Measurements from ENCODE around the gene DLGAP1. TPM values are rescaled to one million over a fixed set of nuclear protein-coding genes. Genes with fewer than 3 reads are reported as not detected.

The DLGAP1 gene
- total RNA-seq, 1 experiment from 2014 or later = 23.2 TPM

DNA sequence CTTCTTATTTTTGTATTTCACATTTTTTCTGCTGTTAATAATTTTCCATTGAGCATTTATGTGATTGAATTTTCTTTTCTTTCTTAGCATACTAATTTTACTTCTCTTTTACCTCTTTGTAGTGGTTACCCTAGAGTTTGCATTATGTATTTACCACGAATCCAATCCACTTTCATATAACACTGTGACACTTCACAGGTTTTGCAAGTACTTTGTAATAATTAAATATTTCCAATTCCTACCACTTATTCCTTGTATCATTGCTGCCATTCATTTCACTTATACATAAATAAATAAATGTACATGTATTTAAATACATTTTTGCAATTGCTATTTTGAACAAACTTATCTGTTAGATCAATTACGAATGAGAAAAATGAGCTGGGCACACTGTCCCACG is 894.4 kb downstream of the DLGAP1 start:
- H3K23me2 ChIP-seq (ENCODE audit: insufficient read length, low read depth, low read length, poor library complexity, severe bottlenecking) = no peaks in the 10 kb centered on the region
- Mint-ChIP-seq H3K4me1 (peaks cover 25 to 30% of the 10 kb centered on the region in 2 experiments), H3K4me3 (no peak overlapping the region), H3K27ac (no peak overlapping the region; a peak in 2 of 7 replicates), H3K9me3 (no peaks in the 10 kb centered on the region), H3K27me3 (ENCODE audit: low read depth) (no peaks in the 10 kb centered on the region), H3K36me3 (ENCODE audit: insufficient read depth in 1 of 3, low read depth in 3 of 3) (peaks cover 3 to 5% (median 3%) of the 10 kb centered on the region in 3 experiments; a peak in 4 of 7 replicates)
- no peak overlapping the region for H4K91ac ChIP-seq (ENCODE audit: insufficient read length, low read depth, low read length)
- no peak overlapping the region for H3K56ac ChIP-seq (ENCODE audit: insufficient read length, low read depth, low read length)
- no peaks in the 10 kb centered on the region for H3K9me3 ChIP-seq (ENCODE audit: control insufficient read depth, low read depth, low read length)
- no peaks in the 10 kb centered on the region for H3K79me2 ChIP-seq (ENCODE audit: insufficient read depth, low read length)
- no peak overlapping the region for H3K27ac ChIP-seq (ENCODE audit: insufficient read length, low read depth, low read length)
- H4K8ac ChIP-seq (replicated peaks; ENCODE audit: insufficient read length, low read depth, low read length) = no peak overlapping the region
- no peaks in the 10 kb centered on the region for H3K79me1 ChIP-seq (ENCODE audit: insufficient read depth, low read depth, low read length, poor library complexity, severe bottlenecking)
- no peak overlapping the region for H2BK120ac ChIP-seq (ENCODE audit: low read depth, low read length, poor library complexity, severe bottlenecking)
- H4K20me1 ChIP-seq (ENCODE audit: control insufficient read depth, insufficient read depth, insufficient read length) = no peaks in the 10 kb centered on the region
- H4K5ac ChIP-seq (ENCODE audit: insufficient read length, low read depth, low read length) = no peak overlapping the region
- no peaks in the 10 kb centered on the region for H3K27me3 ChIP-seq (ENCODE audit: insufficient read depth, low read length)
- no peak overlapping the region for H3K23ac ChIP-seq (ENCODE audit: insufficient read length, low read depth, low read length)
- H2AK5ac ChIP-seq (ENCODE audit: insufficient read length, low read length) = no peak overlapping the region
- no CpG with 5 or more reads among the region's 3 CpGs for WGBS (ENCODE audit: extremely low coverage, insufficient read length, low lambda C conversion rate)
- H3K14ac ChIP-seq (ENCODE audit: insufficient read depth, low read length) = no peak overlapping the region
- no peak overlapping the region for H3K18ac ChIP-seq (ENCODE audit: insufficient read length, low read depth, low read length)
- DNase-seq = no peak
- H2BK20ac ChIP-seq (ENCODE audit: low read depth, low read length, poor library complexity, severe bottlenecking) = no peak overlapping the region
- H3K4me1 ChIP-seq (ENCODE audit: insufficient read depth, low read length) = peaks cover 4% of the 10 kb centered on the region; the same call in 1 of the 2 replicates
- no peak overlapping the region for H2BK5ac ChIP-seq (ENCODE audit: insufficient read length, low read length)
- H3K9ac ChIP-seq (ENCODE audit: extremely low read depth, insufficient read length, low read length) = no peak overlapping the region
- TF ChIP-seq, protein P1, sequence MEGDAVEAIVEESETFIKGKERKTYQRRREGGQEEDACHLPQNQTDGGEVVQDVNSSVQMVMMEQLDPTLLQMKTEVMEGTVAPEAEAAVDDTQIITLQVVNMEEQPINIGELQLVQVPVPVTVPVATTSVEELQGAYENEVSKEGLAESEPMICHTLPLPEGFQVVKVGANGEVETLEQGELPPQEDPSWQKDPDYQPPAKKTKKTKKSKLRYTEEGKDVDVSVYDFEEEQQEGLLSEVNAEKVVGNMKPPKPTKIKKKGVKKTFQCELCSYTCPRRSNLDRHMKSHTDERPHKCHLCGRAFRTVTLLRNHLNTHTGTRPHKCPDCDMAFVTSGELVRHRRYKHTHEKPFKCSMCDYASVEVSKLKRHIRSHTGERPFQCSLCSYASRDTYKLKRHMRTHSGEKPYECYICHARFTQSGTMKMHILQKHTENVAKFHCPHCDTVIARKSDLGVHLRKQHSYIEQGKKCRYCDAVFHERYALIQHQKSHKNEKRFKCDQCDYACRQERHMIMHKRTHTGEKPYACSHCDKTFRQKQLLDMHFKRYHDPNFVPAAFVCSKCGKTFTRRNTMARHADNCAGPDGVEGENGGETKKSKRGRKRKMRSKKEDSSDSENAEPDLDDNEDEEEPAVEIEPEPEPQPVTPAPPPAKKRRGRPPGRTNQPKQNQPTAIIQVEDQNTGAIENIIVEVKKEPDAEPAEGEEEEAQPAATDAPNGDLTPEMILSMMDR (conservative IDR thresholded peaks at IDR 0.05) = no peak
- H2BK15ac ChIP-seq (ENCODE audit: low read depth, low read length) = no peak overlapping the region
- no peak overlapping the region for H3T11ph ChIP-seq (ENCODE audit: low read length)
- no peak overlapping the region for H3K4ac ChIP-seq (ENCODE audit: low read depth, low read length)
- H2AFZ ChIP-seq (ENCODE audit: low read length) = no peak overlapping the region
- no peak overlapping the region for H2BK12ac ChIP-seq (ENCODE audit: insufficient read length, low read depth, low read length)
- no peak overlapping the region for H3K4me2 ChIP-seq (ENCODE audit: insufficient read depth, insufficient read length, low read length)
